HG03558 (cell line): ENCODE data around the gene NOX3.

Experiments used
- ATAC-seq: cut with Tn5 transposase; IDR thresholded peaks from one replicate; pipeline ENCODE4 v1.9.1; 2021; ENCODE audit warnings: moderate number of reproducible peaks; ENCODE audit not compliant: unreplicated experiment; ENCODE audit errors: extremely low read depth

Gene NOX3

DNA sequence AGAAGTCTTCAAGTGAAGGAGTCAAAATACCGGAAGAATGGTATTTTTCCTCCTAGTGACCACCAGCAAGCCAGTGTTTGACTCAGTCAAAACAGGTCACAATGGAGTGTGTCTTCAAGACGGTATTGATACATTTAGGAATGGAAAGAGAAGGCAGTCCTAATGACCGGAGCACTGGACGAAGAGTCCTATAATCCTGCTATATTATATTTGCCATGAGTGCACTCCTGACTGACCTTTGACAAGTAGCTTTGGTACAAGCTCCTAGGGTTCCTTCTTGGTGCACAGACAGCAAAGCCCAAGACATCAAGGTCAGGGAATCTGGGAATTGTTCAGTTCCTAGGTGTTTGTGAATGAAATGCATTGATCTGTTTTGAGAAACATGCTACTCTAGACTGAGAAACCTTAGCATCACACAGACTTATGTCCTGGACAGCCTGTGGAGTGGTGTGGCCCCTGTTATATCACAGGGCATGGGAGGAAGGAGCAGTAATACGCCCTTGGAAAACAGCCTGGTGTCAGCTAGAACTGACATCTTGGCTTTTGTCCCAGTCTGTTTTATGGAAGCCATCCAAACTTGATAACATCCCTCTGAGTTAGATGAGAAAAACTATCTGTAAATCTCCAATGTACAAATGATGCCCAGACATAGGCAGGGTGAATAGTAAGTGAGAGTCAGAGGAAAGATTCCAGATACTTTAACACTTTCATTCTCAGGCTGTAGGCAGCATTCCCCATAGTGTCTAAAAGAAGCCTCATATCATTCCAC, 18.5 kb downstream of the NOX3 start:
- no peak for ATAC-seq

DNA sequence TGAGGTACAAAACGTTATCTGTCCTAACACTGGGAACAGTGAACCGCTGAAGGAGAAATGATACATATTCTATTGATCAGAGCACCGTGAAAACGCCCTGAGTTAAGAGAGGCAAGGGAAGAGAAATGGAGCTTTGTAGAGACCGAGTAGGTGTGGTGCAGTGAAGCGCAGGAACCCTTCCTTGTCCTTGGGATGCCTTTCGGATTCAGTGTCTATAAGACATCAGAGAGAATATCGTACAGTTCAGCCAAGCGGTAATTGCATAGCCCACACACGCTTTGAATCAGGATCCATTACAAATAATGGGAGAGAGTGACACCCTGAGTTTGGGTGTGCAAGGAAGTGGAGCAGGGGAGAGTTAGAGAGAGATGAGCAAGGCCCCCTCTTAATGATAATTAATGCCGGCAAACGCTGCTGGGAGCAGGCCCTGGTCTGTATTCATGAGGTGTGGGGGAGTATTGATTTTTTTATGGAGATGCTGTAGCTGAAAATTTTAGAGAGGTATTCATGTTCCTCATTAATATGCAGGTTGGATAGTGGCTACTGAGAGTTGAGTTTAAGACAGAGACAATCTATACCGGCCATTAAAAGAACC, 20.7 kb downstream of the NOX3 start:
- ATAC-seq, result no peak

DNA sequence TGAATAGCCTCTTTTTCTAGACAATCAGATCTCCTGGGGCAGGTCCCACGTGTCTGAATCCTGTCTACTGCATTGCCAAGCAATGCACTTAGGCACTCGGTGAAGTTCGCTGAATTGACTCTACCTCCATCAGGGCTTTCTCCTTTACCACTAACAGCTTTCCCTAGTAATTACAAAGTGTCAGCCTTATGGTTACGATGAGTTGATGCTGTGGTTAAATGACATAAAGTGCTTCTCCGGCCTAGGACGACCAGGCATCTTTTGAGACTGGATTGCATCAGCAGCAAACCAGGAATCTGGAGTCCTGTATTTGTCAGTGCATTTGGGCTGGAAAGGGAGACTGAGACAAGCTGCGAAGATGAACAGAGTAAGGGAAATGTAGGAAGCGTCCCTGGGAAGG, 21.5 kb downstream of the NOX3 start:
- no peak for ATAC-seq

DNA sequence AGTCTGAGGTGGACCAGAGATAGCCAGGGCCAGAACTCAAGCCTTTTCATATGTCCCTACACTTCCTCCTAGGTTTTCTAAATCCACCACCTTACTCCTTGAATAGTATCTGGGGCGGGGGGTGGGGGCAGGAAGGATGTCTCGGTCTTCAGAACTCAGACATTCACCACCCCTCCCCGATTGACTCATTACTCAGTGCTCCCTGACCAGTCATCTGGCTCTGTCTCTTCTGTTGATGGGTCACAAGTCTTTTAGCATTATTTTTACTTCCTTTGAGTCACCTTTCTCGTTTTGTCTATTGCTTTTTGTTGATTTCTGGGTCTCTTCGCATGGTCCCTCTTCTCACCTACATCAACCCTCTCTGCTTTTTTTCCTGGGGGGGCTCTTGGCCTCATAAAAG, 23.3 kb downstream of the NOX3 start:
- ATAC-seq, result no peak

DNA sequence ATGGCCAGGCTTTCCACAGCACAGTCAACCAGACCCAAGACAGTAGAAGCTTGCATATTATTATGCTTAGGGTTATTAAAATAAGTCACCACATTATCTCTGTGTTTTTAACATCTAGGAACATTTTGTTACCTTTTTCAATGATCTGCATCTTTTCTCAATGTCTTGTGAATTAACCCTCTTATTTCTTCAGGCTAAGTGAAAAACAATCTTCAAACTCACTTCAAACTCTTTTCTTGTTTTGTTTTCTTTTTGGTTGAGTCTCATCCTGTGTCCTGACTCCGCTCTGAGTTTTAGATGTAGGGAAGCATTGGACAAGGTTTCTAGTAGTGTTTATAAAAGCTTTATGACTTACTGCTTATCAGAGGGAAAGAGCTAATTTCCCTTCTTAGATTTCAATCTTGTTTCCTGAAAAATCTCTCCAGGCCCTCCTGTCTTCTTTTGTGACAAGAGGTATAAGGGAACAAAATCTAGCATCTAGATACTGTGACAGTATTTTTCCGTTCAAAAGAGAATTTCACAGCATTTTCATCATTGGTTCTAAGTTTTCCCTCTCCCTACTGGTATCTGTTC, 26.2 kb downstream of the NOX3 start:
- ATAC-seq, result no peak

DNA sequence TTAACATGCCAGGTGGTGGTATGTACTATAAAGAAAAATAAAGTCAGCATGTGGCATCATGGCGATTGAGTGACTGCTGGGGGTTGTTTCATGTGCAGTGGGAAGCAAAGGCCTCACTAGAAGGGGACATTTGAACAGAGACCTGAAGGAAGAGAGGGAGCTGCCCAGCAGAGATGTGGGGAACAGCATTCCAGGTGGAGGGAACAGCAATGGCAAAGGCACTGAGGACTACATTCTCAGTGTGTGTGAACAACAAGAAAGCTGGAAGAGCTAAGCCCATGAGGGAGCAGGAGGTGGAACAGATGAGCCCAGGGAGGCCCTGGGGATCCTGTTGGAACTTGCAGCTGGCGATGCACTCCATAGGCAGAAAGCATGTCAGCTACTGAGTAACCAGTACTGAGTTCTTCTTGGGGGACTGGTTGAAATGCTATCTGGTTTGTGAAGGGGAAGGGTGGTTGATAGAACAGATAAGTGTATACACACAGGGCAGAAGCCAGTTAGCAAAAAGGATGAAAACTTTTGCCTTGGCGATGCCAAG, 29.2 kb downstream of the NOX3 start:
- no peak for ATAC-seq

DNA sequence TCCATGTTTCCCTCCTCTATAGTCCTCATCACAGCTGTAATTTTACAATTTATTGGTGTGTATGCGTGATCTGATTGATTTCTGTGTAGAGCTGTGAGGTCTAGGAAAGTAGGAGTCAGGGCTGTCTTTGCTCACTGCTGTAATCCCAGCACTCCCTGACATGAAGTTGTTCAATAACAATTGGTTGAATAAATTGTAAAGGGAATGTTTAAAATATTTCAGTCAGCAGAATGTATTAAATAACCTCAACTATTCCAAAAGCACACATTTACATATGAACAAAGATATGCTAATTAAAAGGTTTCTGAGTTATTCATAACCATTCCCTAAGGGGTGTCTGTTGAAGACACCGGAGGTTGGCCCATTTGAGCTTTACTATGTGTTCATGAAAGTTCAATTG, 31.5 kb downstream of the NOX3 start:
- ATAC-seq, result no peak

DNA sequence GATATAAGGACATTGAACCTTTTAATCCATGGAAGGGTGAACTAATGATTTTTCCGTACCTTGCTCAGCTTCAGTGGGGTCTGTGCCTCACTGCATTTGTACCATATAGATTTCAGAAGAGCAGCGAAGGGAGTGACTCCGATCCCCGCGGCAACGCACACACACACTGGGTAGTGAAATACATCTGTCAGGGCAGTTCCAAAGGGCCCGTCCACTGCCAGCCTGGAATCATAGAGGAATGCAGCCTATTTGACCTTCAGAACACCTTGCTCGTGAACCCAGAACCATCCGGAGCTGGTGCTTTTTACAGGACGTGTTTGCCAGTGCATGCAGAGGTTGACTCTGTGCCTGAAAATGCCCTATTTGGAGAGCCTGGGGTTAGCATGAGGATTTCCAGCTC, 33.0 kb downstream of the NOX3 start:
- ATAC-seq, result no peak

DNA sequence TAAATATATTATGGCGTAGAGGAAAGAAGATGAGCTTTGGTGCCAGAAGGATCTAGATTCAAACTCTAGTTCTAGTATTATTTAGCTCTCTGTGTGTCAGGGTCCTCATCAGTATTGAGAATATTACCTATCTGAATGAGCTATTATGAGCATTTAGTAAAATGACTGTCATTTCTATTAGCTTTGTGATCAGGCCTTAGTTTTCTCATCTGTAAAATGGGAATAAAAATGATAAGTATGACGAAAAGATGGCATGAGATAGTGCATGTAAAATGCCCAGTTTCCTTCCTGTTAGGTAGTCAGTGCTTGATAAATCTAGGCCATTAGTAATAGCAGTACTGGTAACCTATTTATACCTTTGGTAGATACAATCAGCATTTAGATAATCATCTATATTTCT, 35.1 kb downstream of the NOX3 start:
- ATAC-seq, result no peak

DNA sequence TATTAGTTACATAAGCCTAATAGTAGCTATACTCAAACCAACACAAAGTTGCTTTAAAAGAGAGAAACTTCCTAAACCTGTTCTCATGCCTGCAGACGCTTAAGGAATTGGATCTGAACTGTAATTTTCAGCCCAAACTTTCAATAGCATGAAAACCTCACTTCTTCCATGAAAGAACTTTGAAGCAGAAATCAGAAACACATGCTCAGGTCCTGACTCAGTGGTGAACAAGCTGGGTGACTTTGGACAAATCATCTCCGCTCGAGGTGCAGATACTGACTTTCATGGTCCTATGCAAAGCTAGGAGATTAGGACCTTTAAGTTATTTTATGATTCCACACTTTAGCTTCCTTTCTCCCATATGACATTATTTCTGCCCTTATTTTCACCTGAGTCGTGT, 36.5 kb downstream of the NOX3 start:
- ATAC-seq, result no peak

DNA sequence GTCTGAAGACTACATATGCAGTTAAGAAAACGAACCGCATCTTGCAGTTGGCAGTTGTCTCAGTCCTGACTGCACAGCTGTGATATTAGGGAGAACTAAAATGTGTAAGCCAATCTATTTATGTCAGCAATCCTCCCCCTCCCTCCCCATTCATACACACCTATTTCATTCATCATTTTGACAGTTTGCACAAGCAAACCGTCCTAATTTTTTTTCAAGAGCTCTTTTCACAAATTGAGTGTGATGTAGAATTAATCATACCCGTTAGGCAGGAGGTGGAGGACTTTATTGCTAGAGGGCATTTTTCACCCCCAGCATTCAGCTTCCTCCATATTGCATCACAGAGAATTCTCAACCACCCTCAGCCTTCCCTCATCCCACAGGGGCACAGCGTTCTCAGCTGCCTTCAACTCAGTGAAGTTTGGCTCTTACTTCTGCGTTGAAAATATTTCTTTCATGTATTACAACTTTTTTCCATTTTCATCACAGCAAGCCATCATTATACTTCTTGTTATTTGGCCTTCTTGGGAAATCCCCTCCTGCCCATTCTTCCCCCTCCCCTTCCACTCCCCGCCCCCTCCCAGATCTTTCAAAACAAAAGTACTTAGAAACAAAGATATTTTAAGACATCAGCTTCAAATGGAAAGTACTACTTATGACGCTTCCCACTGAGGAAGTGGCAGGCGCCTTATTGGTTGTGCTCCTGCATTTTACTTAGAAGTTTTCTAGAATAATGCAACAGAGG, 37.5 kb downstream of the NOX3 start:
- ATAC-seq, result no peak

DNA sequence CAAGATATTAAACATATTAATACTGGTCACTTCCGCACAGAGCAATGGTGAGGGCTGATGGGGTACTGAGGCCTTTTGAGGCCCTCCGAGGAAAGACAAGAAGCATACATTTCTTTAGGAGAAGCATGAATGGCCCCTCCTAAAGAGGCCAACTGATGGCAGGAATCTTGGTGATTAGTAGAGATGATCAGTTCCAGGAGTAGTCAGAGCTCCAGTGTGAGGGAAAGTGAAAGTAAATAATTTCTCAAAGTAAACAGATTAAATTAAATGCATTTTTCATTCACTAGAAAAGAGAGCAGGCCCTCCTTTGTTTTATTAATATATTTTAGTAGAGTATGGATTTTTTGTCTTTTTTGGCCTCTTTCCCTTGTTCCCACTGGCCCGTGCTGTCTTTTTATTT, 38.2 kb downstream of the NOX3 start:
- no peak for ATAC-seq

DNA sequence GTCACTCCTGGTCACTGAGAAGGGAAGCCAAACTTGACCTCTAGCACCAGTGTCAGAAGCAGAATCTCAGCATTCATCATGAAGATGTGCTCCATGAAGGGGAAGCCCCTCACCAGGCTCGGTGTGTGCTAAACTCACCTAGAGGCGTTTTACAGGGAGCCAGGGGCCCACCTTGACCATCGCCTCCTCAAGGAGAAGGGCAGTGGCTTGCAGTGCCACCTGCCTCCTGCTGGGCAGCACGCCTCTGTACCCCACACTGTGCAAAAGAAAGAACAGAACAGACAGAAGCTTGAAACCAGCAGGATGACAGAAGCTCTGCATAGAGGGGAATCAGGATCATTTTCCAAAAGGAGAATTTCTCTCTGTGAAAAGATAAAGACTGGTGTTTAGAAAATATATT, 39.7 kb downstream of the NOX3 start:
- no peak for ATAC-seq

DNA sequence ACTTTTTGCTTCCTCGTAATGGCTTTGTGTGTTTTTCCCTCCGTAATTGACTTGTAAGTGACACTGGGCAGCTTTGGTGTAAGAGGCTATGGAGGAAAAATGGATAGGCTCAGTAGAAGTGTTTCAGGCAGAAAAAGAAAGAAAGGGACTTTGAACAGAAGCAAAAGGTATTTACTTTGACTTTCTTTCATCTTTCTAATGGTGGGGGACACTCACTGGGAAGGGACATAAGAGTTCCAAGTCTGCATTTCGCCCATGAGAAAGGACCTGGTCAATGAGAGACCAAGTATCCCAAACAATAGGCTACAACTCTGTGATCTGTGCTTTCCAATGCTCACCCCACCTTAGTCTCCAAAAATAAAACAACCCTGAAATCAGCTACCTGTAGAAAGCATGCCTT, 41.6 kb downstream of the NOX3 start:
- ATAC-seq, result no peak

DNA sequence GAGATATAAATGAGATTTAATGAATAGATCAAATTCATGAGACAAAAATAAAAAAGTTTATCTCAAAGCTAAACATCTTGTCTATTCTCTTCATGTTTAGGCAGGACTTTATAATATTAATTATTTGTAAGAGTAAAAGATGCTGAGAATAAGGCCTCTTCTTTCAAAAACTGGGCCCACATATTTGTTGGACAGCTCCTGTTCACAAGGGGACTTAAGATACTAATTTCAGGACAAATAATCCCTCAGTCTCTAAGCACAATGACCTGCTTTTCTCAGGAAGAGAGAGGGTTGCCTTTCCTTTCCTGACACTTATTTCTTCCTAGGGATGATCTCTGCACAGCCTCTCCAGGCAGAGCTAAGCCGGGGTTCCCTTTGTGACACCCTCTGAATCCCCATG, 43.3 kb downstream of the NOX3 start:
- ATAC-seq, result no peak

DNA sequence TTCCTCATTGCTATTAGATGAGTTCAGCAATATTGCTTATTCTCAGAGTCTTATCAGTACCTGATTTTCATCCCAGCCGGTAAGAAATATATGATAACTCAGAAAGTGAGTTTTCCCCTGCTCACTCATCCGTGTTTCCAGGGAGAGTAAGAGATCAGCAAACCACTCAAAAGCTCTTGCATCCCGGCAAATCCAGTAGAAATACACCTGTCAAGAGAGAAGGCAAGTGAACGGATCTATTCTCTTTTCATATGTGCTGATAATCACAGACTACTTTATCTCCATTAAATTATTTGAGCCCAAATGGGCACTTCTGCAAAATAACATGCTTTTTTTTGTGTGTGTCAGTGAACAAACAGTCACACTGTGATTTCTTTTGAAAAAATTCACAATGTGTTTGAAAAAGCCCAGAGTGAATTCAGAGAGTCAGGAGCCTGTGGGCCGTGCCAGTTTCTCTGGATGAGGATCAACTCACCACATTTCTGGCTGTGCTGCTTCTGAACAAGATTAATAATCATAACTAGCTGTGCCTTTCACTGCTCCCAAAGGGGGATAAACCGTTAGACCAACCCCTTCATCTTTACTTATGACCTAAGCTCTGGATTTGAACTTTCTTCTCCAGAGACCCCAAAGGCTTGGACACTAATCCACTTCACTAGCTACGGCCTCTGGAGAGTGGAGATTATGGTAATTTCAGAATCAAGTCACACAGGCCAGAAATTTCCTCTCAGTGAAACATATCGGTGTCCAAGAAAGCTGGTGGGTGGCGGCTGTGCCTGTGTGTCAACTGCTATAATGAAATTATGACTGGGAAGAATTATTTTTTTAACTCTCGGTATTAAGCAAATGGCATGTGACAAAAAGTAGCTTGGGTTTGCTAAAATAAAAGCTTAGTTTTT, 44.2 kb downstream of the NOX3 start:
- no peak for ATAC-seq

DNA sequence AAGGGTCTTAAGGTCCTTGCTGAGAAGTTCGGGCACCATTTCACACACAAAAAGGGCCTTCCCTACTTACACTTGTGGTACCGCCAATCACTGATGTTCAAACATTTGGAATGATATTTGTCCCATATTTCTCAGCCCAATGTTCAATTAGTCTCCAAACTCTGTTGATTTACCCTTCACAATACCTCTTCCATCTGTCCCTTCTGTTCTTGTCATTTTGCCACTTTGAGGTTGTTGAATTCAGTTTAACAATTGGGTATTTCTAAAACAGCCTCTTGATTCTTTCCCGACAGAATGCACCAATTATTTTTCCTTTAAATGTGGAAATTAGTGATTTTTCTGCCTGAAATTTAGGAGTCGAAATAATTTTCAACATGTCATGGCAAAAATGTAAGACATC, 46.2 kb downstream of the NOX3 start:
- no peak for ATAC-seq

DNA sequence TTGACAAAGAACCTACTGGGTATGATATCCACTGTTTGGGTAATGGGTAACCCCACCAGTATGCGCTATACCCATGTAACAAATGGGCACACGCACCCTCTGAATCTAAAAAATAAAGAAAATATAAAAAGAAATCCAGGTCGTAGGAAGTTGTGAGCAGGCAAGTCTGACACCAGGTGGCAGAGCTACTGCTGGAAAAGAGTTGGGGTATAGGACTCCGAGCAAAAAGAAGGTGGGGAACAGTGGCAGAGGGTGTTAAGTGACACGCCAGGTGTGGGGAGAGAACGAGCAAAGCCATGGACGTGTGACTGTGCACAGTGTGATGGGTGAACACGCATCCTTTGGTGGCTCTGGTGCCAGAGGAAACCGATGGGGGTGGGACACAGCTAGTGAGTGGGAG, 46.7 kb downstream of the NOX3 start:
- no peak for ATAC-seq

DNA sequence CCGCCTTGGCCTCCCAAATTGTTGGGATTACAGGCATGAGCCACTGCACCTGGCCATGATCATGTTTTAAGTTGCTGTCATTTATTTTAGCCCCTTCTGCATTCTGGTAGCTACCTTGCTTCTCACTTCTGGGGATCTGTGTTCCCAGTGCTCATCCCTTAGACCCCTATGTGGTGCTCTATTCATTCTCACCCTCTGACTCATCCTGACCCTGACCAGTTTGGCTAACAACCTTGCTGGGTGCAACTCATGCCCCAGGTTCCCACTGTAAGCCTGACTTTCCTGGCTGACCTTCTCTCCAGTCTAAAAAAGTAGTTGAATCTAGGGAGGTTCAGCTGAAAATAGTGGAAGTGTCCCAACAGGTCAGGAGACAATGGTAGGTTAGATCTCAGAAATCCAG, 47.4 kb downstream of the NOX3 start:
- ATAC-seq, result no peak

DNA sequence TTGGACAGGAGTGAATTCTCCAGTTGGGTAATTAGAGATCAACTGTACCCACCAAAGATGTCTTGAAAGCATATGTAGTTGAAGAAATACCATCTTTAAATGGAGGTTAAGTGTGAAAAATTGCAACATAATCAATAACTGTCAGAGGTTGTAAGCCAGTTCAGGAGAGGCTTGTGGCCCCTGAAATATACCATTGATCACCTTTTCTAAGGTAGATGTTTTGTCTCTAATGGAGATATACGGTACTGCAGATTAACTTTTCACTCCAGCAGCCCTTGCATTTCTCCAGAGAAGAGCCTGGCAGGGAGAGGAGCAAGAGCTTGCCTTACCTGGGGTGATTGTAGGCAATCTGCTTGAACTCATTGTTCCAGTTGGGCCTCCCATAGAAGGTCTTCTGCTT, 48.8 kb downstream of the NOX3 start:
- ATAC-seq, result no peak
